ENCODE measurements around the gene LMF2.
A peak's percentile ranks its signal among the peaks of the same experiment; 100 is the strongest.

The LMF2 gene

DNA sequence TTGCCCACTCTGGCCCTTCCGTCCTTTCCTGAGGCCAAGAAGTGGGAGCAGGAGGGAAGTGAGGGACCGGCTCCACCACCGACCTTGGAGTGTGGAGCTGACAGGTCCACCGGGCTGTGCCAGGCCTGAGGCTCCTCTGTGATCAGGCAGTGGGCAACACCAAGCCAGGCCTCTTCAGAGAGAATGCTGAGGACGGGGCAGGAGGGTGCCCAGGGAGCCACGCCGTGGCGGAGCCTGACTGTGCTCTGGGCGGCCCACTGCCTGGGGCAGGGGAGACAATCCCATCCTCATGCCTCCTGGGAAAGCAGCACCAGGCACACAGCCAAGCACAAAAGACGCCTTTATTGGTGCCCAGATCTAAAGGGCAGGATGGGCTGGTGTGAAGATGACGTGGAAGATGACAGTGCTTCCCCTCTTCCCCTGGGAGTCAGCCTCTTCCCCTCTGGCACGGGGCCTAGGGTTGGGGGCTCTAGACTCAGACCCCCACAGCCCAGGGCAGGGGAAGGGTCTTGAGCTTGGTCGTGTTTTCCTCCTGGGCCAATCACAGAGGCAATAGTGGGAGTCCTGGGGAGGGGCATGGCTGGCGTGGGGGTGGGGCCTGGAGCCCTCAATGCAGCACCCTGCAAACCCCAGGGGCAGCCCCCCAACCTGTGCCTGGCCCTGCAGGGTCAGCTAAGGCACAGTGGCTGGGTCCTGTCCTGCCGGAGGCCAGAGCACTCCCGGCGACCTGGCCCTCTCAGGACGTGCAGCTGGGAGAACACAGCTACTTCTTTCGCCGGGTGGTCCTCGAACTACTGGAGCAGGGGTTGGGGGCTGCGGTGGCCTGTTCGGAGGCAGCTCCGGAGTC, 4.7 kb downstream of the LMF2 start:
- no peak for DNase-seq

- no peak for DNase-seq
Measured at GRCh38 chr22:50502096-50502495, 5.4 kb downstream of the LMF2 start.

DNA sequence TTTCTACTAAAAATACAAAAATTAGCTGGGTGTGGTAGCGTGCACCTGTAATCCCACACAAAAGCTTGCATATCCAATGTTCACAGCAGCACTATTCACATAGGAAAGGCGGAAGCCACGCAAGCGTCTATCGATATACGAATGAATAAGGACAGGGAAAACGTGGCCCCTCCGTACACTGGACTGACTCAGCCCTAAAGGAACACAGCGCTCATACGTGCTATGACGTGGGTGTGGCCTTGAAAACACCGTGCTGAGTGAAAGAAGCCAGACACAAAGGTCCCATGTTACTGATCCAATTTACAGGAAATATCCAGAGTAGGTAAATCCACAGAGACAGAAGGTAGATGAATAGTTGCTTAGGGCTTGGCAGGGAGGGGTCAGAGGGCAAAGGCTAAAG, 7.0 kb downstream of the LMF2 start:
- no peak for DNase-seq

DNA sequence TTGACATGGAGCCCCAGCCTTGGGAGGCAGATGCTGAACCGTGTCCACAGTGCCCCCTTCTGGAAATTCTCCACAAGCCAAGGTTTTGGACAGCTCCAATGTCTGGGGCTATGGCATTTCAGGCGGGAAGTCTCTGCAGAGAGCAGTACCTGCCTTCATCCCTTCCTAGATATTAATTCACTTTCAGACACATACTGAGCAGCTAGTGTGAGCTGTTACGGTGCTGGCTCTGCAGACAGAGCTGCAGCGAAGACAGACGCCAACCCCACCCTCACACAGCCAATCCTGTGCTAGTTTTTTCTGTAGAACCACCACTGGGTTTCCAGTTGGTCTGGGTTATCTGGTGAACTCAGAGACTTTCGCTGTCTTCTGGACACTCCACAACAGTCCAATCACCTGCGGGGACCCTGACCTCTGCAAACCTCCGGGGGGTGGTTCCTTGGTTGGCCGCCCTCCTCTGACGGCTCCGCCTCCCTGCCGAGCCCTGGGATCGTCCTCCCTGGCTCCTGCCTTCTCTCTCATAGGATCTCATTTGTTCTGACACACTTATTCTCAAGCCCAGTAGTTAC, 9.1 kb downstream of the LMF2 start:
- peak; percentile 80 for DNase-seq

GRCh38 chr22:50497093-50497492, 10.4 kb downstream of the LMF2 start:
- DNase-seq, result no peak

GRCh38 chr22:50490531-50491308, 16.8 kb downstream of the LMF2 start:
- DNase-seq, result no peak

DNA sequence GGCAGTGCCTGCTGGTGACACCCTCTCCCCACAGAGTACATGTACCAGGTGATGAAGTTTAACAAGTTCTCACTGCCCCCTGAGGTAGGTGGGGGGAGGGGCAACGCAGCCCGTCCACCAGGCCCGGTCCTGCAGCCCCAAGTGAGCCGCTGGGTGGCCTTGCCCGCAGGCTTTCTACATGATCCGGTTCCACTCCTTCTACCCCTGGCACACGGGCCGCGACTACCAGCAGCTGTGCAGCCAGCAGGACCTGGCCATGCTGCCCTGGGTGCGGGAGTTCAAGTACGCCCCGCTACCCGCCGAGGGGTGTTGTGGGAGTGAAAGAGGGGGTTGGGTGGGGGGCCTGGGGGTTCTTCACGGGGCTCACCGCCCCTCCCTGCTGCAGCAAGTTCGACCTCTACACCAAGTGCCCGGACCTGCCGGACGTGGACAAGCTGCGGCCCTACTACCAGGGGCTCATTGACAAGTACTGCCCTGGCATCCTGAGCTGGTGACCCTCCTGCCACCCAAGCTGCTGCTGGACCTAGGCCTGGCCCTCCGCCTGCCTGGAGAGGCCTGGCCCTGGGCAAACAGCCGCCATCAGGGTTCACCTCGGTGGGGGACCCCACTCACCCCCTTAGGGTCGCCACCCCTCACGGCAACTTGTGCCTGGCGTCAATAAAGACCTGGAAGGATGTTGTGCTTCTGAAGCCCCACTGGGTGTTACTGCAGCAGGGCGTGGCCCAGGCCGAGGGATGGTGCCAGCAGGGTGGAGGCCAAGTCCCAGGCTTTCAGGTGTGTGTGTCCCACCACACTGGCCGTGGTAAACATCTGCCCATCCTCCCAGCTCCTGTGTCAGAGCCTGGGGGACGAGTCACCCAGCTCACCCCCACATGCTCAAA, 17.9 kb downstream of the LMF2 start:
- no peak for DNase-seq

- DNase-seq, result no peak
Measured at GRCh38 chr22:50488886-50489285, 18.6 kb downstream of the LMF2 start.

GRCh38 chr22:50488006-50488677, 19.4 kb downstream of the LMF2 start:
- DNase-seq, result no peak

- DNase-seq, result no peak
Measured at GRCh38 chr22:50487290-50488005, 20.1 kb downstream of the LMF2 start.

- no peak for DNase-seq
Measured at GRCh38 chr22:50486561-50487289, 20.8 kb downstream of the LMF2 start, which contains the start of gene MIOX. Gene MIOX, plus strand, starts transcription at chr22:50486859. Its CDS starts 39 bp downstream, at chr22:50486898.

DNA sequence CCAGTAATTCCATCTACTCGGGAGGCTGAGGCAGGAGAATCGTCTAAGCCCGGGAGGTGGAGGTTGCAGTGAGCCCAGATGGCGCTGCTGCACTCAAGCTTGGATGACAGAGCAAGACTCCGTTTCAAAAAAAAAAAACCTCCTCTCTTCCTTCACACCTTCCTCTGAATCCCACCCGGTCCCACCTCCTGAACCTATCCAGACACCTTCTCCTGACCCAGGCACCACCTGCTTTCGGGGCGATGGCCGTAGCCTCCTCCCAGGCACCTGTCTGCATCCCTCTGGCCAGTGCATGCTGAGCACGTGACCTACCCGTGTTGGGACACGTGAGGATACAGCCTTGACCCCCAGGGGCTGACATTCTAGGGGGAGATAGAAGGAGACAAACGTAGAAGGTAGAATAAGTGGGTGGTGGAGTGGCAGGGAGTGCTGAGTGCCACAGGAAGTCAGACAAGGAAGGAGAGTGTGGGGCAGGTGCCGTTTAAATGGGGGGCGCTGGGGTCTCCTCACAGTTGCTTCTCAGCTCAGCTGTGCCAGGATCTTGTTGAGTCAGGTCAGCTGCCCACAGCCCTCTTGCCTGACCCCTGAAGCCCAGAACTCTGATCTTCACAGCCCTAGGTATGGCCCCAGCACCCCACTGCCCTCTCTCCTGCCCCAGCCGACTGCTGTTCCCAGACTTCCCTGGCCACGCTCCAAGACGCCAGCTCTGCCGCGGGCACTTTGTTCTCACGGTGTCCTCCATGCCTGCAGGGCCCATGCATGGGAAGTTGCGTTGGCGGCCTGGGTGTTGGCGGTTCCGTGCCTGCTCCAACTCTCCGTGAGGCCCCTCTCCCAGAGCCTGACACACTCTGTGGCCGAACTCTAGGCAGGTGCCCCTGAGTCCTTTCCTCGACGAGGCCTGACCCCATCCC, 22.0 kb downstream of the LMF2 start:
- no peak for DNase-seq

DNA sequence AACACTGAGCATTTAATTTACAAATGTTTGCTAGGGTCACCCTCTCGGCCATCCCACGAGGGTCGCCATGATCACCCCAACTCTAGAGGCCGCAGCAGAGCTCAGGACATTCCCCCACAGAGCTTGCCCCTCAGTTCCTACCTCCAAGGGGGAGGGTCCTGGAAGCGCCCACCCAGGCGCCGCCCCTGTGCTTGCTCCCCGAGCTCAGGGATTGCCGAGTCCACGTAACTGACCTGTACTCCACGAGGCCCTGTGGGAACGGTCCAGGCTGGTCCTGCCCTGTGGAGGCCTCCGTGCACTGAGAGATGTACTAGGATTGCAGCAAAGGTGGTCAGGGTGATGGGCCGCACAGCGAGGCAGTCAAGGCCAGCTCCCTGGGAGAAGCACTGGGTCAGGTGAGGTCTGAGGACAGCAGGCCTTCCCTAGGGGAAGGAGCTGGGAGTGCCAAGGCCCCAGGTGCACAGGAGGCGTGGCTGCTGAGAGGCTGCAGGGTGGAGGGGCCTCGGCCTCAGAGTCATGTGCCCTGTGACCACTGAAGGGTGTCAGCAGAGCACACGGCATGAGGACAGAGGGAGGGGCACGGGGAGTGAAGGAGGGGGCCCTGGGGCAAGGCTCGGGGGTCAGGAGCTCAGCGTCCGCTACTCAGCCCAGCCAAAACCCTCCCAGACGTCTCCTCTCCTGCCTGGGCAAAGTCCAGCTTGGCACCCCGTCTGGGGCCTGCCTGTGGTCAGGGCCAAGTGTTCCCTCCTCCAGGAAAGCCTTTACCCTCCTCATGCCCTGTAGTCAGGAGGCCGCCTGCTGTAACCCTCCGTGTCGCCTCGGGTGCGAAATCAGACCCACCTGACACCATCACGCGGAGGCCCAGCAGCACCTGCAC, 23.3 kb downstream of the LMF2 start:
- no peak for DNase-seq

- DNase-seq, result no peak
Measured at GRCh38 chr22:50483556-50483955, 23.9 kb downstream of the LMF2 start.

DNA sequence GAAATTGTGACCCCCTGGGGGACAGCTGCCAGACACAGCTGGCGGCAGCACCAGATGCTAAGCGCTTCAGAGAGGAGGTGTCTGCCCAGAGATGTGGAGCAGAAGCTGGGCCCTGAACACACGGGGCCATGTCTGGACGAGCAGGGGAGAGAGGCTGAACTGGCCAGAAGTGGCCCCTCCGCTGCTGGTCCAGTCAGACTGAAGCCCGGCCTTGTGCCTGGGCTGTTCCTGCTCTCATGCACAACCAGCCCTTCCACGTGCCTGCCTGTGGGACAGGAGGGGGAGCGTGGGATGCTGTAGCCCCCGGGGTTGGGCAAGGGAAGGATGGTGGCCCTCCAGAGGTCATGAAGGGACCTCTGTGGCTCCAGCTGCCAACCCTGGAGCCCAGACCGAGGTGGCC, 24.4 kb downstream of the LMF2 start:
- DNase-seq, result no peak

DNA sequence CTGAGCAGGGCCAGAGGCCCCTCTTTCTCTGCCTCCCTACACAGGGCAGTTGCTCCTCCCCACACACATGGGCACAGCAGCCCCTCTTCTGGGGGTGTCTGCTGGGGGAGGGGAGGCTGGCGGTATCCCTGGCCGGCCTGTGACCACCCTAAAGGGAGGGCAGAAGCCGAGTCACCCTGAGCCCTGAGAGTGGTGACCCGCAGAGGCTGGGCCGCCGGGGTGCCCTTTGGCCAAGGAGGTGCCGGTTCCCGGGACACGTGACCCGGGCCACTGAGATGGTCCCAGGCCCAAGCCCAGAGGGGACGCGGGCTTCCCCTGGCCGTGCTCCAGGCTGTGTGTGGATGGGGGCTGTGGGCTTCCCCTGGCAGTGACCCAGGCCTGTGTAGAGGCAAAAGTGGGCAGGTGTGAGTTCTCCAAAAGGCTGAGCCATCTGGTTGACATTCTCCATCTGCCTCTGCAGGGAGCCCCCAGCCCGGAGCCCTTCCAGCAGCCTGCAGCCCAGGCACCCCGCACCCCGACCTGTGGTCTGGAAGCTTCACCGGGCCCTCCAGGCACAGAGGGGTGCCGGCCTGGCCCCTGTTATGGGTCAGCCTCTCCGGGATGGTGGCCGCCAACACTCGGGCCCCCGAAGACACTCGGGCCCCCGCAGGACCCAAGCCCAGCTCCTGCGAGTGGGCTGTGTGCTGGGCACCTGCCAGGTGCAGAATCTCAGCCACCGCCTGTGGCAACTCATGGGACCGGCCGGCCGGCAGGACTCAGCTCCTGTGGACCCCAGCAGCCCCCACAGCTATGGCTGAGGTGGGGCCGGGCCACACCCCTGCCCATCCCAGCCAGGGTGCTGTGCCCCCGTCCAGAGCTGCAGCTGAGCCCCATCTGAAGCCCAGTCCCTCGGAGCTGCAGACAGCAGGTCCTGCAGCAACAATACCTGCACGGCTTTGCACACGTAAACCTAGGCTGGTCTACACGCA, 25.1 kb downstream of the LMF2 start:
- no peak for DNase-seq

DNA sequence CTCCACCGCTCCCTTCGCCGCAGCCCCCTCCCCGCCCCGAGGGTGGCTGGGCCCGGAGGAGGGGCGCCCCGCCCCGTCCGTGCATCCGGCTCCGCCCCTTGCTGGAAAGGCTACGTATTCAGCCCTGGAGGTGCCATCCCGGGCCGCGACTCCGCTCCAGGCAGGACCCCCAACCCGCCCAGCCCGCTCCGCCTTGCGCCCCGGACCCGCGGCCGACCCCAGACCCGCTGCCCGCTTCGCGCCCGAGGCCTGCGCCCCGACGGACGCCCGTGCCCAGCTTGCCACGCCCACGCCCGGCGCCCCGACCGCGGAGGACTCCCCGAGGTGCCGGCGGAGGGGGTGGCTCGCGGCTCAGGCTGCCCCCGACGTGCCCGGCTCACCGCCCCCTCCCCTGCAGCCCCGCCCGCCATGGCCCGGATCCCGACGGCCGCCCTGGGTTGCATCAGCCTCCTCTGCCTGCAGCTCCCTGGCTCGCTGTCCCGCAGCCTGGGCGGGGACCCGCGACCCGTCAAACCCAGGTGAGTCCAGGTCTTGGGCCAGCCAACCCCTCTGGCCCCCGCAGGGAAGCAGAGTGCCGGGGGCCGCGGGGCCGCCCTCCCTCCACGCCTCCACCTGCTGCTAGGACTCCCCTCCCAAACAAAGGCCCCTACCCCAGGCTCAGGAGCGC, 25.9 kb downstream of the LMF2 start, which contains the start of gene ADM2:
Gene ADM2, plus strand, starts transcription at position 104 of the 667 bp plus-strand sequence. Its CDS starts 305 bp downstream, at position 409.
- DNase-seq, result peak; percentile 78
